Measurements from ENCODE around the gene KCTD15. TPM values are rescaled to one million over a fixed set of nuclear protein-coding genes. Genes with fewer than 3 reads are reported as not detected.

KCTD15 gene
- total and polyA plus RNA-seq, 4 donors = 0.89 to 13.8 (median 8.1) TPM

GRCh38 chr19:33759356-33759755 is 37.3 kb upstream of the KCTD15 start (continued):
- TF ChIP-seq, protein P1, sequence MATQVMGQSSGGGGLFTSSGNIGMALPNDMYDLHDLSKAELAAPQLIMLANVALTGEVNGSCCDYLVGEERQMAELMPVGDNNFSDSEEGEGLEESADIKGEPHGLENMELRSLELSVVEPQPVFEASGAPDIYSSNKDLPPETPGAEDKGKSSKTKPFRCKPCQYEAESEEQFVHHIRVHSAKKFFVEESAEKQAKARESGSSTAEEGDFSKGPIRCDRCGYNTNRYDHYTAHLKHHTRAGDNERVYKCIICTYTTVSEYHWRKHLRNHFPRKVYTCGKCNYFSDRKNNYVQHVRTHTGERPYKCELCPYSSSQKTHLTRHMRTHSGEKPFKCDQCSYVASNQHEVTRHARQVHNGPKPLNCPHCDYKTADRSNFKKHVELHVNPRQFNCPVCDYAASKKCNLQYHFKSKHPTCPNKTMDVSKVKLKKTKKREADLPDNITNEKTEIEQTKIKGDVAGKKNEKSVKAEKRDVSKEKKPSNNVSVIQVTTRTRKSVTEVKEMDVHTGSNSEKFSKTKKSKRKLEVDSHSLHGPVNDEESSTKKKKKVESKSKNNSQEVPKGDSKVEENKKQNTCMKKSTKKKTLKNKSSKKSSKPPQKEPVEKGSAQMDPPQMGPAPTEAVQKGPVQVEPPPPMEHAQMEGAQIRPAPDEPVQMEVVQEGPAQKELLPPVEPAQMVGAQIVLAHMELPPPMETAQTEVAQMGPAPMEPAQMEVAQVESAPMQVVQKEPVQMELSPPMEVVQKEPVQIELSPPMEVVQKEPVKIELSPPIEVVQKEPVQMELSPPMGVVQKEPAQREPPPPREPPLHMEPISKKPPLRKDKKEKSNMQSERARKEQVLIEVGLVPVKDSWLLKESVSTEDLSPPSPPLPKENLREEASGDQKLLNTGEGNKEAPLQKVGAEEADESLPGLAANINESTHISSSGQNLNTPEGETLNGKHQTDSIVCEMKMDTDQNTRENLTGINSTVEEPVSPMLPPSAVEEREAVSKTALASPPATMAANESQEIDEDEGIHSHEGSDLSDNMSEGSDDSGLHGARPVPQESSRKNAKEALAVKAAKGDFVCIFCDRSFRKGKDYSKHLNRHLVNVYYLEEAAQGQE (IDR thresholded peaks at IDR 0.05) = no peak
- TF ChIP-seq, protein P2, sequence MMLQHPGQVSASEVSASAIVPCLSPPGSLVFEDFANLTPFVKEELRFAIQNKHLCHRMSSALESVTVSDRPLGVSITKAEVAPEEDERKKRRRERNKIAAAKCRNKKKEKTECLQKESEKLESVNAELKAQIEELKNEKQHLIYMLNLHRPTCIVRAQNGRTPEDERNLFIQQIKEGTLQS (IDR thresholded peaks at IDR 0.05) = no peak
- TF ChIP-seq HNF4G (IDR thresholded peaks at IDR 0.05) (no peak), HNF4A (conservative IDR thresholded peaks at IDR 0.05) (no peak)

DNA sequence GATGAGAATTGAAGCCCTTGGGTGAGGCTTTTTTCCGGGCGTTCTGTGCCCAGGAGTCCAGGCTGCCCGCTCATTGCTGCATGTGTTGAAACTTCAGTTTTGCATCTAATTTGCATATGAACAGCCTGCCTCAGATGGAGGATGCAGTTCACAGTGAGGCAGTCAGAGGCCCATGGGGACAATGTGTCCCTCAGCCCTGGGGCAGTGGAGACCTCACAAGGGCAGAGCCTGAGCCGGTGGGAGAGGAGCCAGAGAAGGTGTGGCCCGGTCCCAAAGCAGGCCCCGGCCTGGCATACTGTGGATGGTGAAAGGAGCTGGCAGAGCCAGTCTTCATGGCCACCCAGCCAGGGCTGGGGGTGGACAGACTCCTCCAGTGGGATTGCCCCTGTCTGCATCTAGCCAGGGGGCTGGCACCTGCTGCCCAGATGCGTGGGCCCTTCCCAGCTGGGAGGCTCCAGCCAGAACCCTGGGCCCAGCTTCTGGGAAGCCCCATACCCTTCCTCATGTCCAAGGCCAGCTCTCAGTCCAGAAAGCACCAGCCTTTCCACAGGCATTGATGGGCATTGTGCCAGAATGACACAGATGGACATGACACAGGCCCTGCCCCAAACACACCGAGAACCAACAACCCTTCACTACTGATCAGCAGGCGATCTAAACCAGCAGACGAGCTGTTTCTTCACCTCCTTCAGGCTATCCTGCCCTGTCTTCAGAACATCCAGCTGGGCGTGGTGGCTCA is 32.9 kb upstream of the KCTD15 start:
- Histone ChIP-seq H3K27me3 (ENCODE audit: control insufficient read depth in 4 of 4, insufficient read depth in 4 of 4, low read length in 3 of 4) (no peaks in the 10 kb centered on the region), H3K36me3 (ENCODE audit: control insufficient read depth in 4 of 4, insufficient read depth in 3 of 4, low read depth in 1 of 4, low read length in 3 of 4) (no peaks in the 10 kb centered on the region), H3K27ac (ENCODE audit: low read depth in 1 of 2, low read length in 2 of 2) (no peak overlapping the region), H3K9me3 (ENCODE audit: control insufficient read depth in 4 of 4, low read length in 3 of 4) (no peaks in the 10 kb centered on the region), H3K4me1 (ENCODE audit: control insufficient read depth in 4 of 4, insufficient read depth in 4 of 4, low read length in 3 of 4) (no peaks in the 10 kb centered on the region), H3K4me3 (ENCODE audit: low read depth in 1 of 3, low read length in 3 of 3) (no peak overlapping the region), H3K9ac (ENCODE audit: low read depth in 1 of 2, low read length in 2 of 2) (no peak overlapping the region)
- 80% methylated on average over 11 of the region's 11 CpGs for WGBS
- no peak for DNase-seq (ENCODE audit: low spot score)
- TF ChIP-seq CTCF (IDR thresholded peaks at IDR 0.05; ENCODE audit: low read depth, low read length, missing input control) = no peak
- TF ChIP-seq EGR1 (IDR thresholded peaks at IDR 0.05; ENCODE audit: low read depth in 2 of 2) = no peak
- no peak for TF ChIP-seq SP1 (IDR thresholded peaks at IDR 0.05)
- TF ChIP-seq RAD21 (IDR thresholded peaks at IDR 0.05) = no peak
- no peak for TF ChIP-seq NR2F2 (IDR thresholded peaks at IDR 0.05)
- TF ChIP-seq, protein P3, sequence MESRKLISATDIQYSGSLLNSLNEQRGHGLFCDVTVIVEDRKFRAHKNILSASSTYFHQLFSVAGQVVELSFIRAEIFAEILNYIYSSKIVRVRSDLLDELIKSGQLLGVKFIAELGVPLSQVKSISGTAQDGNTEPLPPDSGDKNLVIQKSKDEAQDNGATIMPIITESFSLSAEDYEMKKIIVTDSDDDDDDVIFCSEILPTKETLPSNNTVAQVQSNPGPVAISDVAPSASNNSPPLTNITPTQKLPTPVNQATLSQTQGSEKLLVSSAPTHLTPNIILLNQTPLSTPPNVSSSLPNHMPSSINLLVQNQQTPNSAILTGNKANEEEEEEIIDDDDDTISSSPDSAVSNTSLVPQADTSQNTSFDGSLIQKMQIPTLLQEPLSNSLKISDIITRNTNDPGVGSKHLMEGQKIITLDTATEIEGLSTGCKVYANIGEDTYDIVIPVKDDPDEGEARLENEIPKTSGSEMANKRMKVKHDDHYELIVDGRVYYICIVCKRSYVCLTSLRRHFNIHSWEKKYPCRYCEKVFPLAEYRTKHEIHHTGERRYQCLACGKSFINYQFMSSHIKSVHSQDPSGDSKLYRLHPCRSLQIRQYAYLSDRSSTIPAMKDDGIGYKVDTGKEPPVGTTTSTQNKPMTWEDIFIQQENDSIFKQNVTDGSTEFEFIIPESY (IDR thresholded peaks at IDR 0.05) = no peak
- TF ChIP-seq, protein P2 (IDR thresholded peaks at IDR 0.05) = no peak
- TF ChIP-seq FOXA1 (IDR thresholded peaks at IDR 0.05) = no peak
- no peak for TF ChIP-seq JUND (IDR thresholded peaks at IDR 0.05)
- no peak for TF ChIP-seq MAX (IDR thresholded peaks at IDR 0.05)
- no peak for TF ChIP-seq GABPA (IDR thresholded peaks at IDR 0.05 in 1 of 2, conservative IDR thresholded peaks at IDR 0.05 in 1 of 2)
- TF ChIP-seq TAF1 (conservative IDR thresholded peaks at IDR 0.05) = no peak
- no peak for TF ChIP-seq HNF4G (IDR thresholded peaks at IDR 0.05)
- TF ChIP-seq HNF4A (conservative IDR thresholded peaks at IDR 0.05) = no peak
- no peak for TF ChIP-seq YY1 (IDR thresholded peaks at IDR 0.05)
- TF ChIP-seq FOXA2 (IDR thresholded peaks at IDR 0.05) = no peak
- TF ChIP-seq, protein P1 (IDR thresholded peaks at IDR 0.05) = no peak
- no peak for TF ChIP-seq RXRA (IDR thresholded peaks at IDR 0.05)
